HG02852 (cell line): ENCODE results near the gene CARMIL1.

Experiments
- ATAC-seq: cut with Tn5 transposase; IDR thresholded peaks from one replicate; pipeline ENCODE4 v1.9.1; 2021; ENCODE audit warnings: mild to moderate bottlenecking, moderate library complexity; ENCODE audit not compliant: unreplicated experiment

The CARMIL1 gene

GRCh38 chr6:25637960-25638434 is 358.8 kb downstream of the CARMIL1 start:
- ATAC-seq = no peak

GRCh38 chr6:25639653-25640052 is 360.5 kb downstream of the CARMIL1 start:
- no peak for ATAC-seq

- no peak for ATAC-seq
These were observed 361.3 kb downstream of the CARMIL1 start for GRCh38 chr6:25640446-25640845.

GRCh38 chr6:25640891-25641290 is 361.7 kb downstream of the CARMIL1 start:
- ATAC-seq = no peak

- ATAC-seq = no peak
These were observed 362.2 kb downstream of the CARMIL1 start for GRCh38 chr6:25641377-25641776.

- no peak for ATAC-seq
These were observed 362.9 kb downstream of the CARMIL1 start for GRCh38 chr6:25641940-25642666.

- ATAC-seq = no peak
These were observed 363.6 kb downstream of the CARMIL1 start for GRCh38 chr6:25642667-25643328.

- no peak for ATAC-seq
These were observed 366.7 kb downstream of the CARMIL1 start for GRCh38 chr6:25645916-25646315.

- ATAC-seq = no peak
These were observed 370.4 kb downstream of the CARMIL1 start for GRCh38 chr6:25649611-25650010.

GRCh38 chr6:25652007-25652515 is 372.9 kb downstream of the CARMIL1 start, which contains the start of gene SCGN:
TSS of gene SCGN (plus strand) at chr6:25652215. CDS start at chr6:25652404, 189 bp downstream.
- ATAC-seq = no peak

- ATAC-seq = no peak
These were observed 376.5 kb downstream of the CARMIL1 start for GRCh38 chr6:25655723-25656122.

- ATAC-seq = no peak
These were observed 380.6 kb downstream of the CARMIL1 start for GRCh38 chr6:25659633-25660368.

GRCh38 chr6:25660512-25660911 is 381.3 kb downstream of the CARMIL1 start:
- ATAC-seq = no peak

- ATAC-seq = no peak
These were observed 382.1 kb downstream of the CARMIL1 start for GRCh38 chr6:25661129-25661779.

GRCh38 chr6:25665455-25665854 is 386.3 kb downstream of the CARMIL1 start:
- ATAC-seq = no peak

- ATAC-seq = no peak
These were observed 390.2 kb downstream of the CARMIL1 start for GRCh38 chr6:25669413-25669812.
